ENCODE results near the gene UGT1A5.

GRCh38 chr2:233699424-233700027 lies 13.2 kb upstream of the UGT1A5 start:
- TF ChIP-seq CTCF (IDR thresholded peaks at IDR 0.05) (no peak), POLR2AphosphoS5 (IDR thresholded peaks at IDR 0.05; ENCODE audit: low read depth, low read length) (no peak), NFIC (IDR thresholded peaks at IDR 0.05; ENCODE audit: borderline replicate concordance) (no peak), FOXM1 (IDR thresholded peaks at IDR 0.05; ENCODE audit: low read depth) (no peak)
- TF ChIP-seq, protein P1, sequence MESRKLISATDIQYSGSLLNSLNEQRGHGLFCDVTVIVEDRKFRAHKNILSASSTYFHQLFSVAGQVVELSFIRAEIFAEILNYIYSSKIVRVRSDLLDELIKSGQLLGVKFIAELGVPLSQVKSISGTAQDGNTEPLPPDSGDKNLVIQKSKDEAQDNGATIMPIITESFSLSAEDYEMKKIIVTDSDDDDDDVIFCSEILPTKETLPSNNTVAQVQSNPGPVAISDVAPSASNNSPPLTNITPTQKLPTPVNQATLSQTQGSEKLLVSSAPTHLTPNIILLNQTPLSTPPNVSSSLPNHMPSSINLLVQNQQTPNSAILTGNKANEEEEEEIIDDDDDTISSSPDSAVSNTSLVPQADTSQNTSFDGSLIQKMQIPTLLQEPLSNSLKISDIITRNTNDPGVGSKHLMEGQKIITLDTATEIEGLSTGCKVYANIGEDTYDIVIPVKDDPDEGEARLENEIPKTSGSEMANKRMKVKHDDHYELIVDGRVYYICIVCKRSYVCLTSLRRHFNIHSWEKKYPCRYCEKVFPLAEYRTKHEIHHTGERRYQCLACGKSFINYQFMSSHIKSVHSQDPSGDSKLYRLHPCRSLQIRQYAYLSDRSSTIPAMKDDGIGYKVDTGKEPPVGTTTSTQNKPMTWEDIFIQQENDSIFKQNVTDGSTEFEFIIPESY (IDR thresholded peaks at IDR 0.05; ENCODE audit: borderline replicate concordance, low read depth) = no peak
